HepG2 (cell line): ENCODE results near the gene NIPSNAP3A. TPM values are rescaled to one million over a fixed set of nuclear protein-coding genes. Genes with fewer than 3 reads are reported as not detected.

Source experiments
- AGO2 ChIP-seq: fragments of 200-400 bp; formaldehyde crosslinking; optimal IDR thresholded peaks from 2 replicates; pipeline ENCODE3; 2017; ENCODE audit warnings: mild to moderate bottlenecking, low read depth, low read length, moderate library complexity
- AHR ChIP-seq: IDR thresholded peaks from 2 replicates; pipeline ENCODE4 v1.6.1; 2018; ENCODE audit warnings: missing genetic modification reagents, missing compliant biosample characterization
- FOXM1 ChIP-seq: sonication (generic); formaldehyde crosslinking; IDR thresholded peaks from 2 replicates; pipeline ENCODE4 v1.5.0; 2020; ENCODE audit warnings: missing genetic modification reagents
- HNF4G ChIP-seq, 2 experiments: sonication (generic) in 1 of 2; formaldehyde crosslinking in 1 of 2; IDR thresholded peaks; 2 replicates each; pipeline versions ENCODE4 v1.4.0 to v1.6.1; 2011 to 2020; ENCODE audit warnings: borderline replicate concordance in 2 of 2, low read depth in 2 of 2, mild to moderate bottlenecking in 2 of 2, low read length in 1 of 2, missing genetic modification reagents in 1 of 2, moderate library complexity in 1 of 2
- MYNN ChIP-seq: sonication (generic); formaldehyde crosslinking; IDR thresholded peaks from 2 replicates; pipeline ENCODE4 v1.4.0; 2020; ENCODE audit warnings: mild to moderate bottlenecking, low read depth, missing genetic modification reagents
- PHF20 ChIP-seq: sonication (generic); formaldehyde crosslinking; IDR thresholded peaks from 2 replicates; pipeline ENCODE4 v1.5.0; 2020; ENCODE audit warnings: mild to moderate bottlenecking, missing genetic modification reagents
- RELA ChIP-seq: sonication (generic); formaldehyde crosslinking; IDR thresholded peaks from 2 replicates; pipeline ENCODE4 v1.4.0; 2020; ENCODE audit warnings: missing genetic modification reagents
- SALL1 ChIP-seq: sonication (generic); formaldehyde crosslinking; IDR thresholded peaks from 2 replicates; pipeline ENCODE4 v1.8.0; 2022; ENCODE audit warnings: mild to moderate bottlenecking, missing genetic modification reagents
- SAP130 ChIP-seq: IDR thresholded peaks from 2 replicates; pipeline ENCODE4 v1.6.1; 2016; ENCODE audit warnings: low read depth
- SMAD1 ChIP-seq: sonication (generic); formaldehyde crosslinking; IDR thresholded peaks from 2 replicates; pipeline ENCODE4 v1.4.0; 2020; ENCODE audit warnings: missing genetic modification reagents, low read depth, mild to moderate bottlenecking, borderline replicate concordance
- ZFX ChIP-seq: sonication (generic); formaldehyde crosslinking; IDR thresholded peaks from 2 replicates; pipeline ENCODE4 v1.4.0; 2020; ENCODE audit warnings: mild to moderate bottlenecking, low read depth, missing genetic modification reagents, moderate library complexity
- ZKSCAN1 ChIP-seq: fragments of 150-350 bp; IDR thresholded peaks from 2 replicates; pipeline ENCODE4 v1.6.1; 2014; ENCODE audit warnings: low read length
- ZNF430 ChIP-seq: sonication (generic); formaldehyde crosslinking; IDR thresholded peaks from 2 replicates; pipeline ENCODE4 v1.9.0; 2021; ENCODE audit warnings: mild to moderate bottlenecking, missing genetic modification reagents
- ZNF563 ChIP-seq: sonication (generic); formaldehyde crosslinking; IDR thresholded peaks from 2 replicates; pipeline ENCODE4 v1.8.0; 2022; ENCODE audit warnings: mild to moderate bottlenecking, moderate library complexity, missing genetic modification reagents
- ZNF775 ChIP-seq: sonication (generic); formaldehyde crosslinking; IDR thresholded peaks from 2 replicates; pipeline ENCODE4 v1.4.0; 2020; ENCODE audit warnings: missing genetic modification reagents, mild to moderate bottlenecking, moderate library complexity, borderline replicate concordance
- polyA plus RNA-seq, 8 experiments: library from polyadenylated mRNA; depleted of rRNA in 3 of 8; stranded (reverse) in 7 of 8; unstranded in 1 of 8; fragments of >200 nt; fragmentation: Illumina TruSeq in 4 of 8; extraction: Trizol in 4 of 8; gene quantifications; 2 replicates each; pipeline versions ENCODE4 v1.2.1 to v1.2.3, GENCODE V29; 2011 to 2016; ENCODE audit warnings: low read depth in 4 of 8, missing spikeins in 1 of 8, mixed read lengths in 1 of 8; ENCODE audit not compliant: insufficient read depth in 1 of 8
- total RNA-seq, 5 experiments: library from RNA; depleted of rRNA; stranded (reverse); fragments of >200 nt; fragmentation: Illumina TruSeq; extraction: Trizol; gene quantifications; 2 replicates each; pipeline ENCODE4 v1.2.3, GENCODE V29; 2016; ENCODE audit warnings: low read depth in 1 of 5
- TF ChIP-seq, protein P1 (sequence below): sonication (generic); formaldehyde crosslinking; IDR thresholded peaks from 2 replicates; pipeline ENCODE4 v1.4.0; 2020; ENCODE audit warnings: missing genetic modification reagents, mild to moderate bottlenecking, borderline replicate concordance
- TF ChIP-seq, protein P2 (sequence below): sonication (generic); formaldehyde crosslinking; IDR thresholded peaks from 2 replicates; pipeline ENCODE4 v1.4.0; 2020; ENCODE audit warnings: mild to moderate bottlenecking, missing genetic modification reagents

The NIPSNAP3A gene
- total and polyA plus RNA-seq, 2 of the 13 experiments (the other 11 are each of a cell fraction or from before 2014, with no cell fraction given): 13.7 to 14.6 TPM

DNA sequence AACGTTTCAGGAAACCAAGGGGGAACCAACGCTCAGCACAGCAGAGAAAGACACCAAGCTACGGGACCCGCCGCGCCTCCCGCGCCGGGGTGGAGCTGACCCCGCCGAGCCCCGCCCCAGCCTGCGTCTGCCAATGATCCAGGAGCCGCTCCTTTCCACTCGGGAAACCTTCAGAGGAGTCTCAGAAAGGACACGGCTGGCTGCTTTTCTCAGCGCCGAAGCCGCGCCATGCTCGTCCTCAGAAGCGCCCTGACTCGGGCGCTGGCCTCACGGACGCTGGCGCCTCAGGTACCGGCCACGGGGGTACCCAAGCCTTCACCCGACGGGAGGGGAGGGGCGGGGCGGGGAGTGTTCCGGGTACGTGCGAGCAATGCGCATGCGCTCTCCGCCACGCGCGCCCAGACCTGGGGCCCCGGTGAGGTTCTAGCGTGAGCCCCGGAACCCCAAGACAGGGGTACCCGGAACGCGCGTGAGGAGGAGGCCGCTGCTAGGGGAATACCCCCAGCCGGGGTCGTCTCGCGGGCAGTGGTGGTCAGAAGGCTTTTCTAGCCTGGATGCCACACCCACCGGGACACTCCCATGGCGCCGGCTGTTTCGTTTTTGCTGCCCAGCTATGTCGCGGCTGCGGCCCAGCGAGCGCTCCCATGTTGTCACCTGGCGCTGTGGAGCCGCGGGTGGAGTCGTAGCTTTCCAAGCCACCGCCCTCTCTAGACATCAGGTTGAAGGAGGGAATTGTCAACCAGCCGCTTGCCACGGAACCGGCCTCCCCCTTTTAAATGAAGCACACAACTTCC is at the start of gene NIPSNAP3A (continued):
- TF ChIP-seq SAP130 (peak; percentile 75), ZNF775 (CRISPR knock-in tag) (no peak), RELA (CRISPR knock-in tag) (no peak), AHR (peak; percentile 76; the same call in 1 of the 2 replicates), ZNF430 (peak; percentile 47; the same call in 1 of the 2 replicates), ZKSCAN1 (no peak), AGO2 (peak; percentile 49), MYNN (CRISPR knock-in tag) (no peak), HNF4G (IDR thresholded peaks at IDR 0.05; ENCODE audit: borderline replicate concordance, low read depth, low read length) (0 out of 2 replicates have a peak, but pooled peaks have one; percentile 4), HNF4G (CRISPR knock-in tag; IDR thresholded peaks at IDR 0.05; ENCODE audit: borderline replicate concordance, low read depth) (no peak; the same call in 1 of the 2 replicates), ZNF563 (CRISPR knock-in tag) (peak; percentile 53; the same call in 1 of the 2 replicates), FOXM1 (CRISPR knock-in tag) (no peak), ZFX (CRISPR knock-in tag) (peak; percentile 85), PHF20 (CRISPR knock-in tag) (peak; percentile 59), SMAD1 (CRISPR knock-in tag) (no peak), SALL1 (CRISPR knock-in tag) (peak; percentile 58; the same call in 1 of the 2 replicates)
- TF ChIP-seq, protein P1, sequence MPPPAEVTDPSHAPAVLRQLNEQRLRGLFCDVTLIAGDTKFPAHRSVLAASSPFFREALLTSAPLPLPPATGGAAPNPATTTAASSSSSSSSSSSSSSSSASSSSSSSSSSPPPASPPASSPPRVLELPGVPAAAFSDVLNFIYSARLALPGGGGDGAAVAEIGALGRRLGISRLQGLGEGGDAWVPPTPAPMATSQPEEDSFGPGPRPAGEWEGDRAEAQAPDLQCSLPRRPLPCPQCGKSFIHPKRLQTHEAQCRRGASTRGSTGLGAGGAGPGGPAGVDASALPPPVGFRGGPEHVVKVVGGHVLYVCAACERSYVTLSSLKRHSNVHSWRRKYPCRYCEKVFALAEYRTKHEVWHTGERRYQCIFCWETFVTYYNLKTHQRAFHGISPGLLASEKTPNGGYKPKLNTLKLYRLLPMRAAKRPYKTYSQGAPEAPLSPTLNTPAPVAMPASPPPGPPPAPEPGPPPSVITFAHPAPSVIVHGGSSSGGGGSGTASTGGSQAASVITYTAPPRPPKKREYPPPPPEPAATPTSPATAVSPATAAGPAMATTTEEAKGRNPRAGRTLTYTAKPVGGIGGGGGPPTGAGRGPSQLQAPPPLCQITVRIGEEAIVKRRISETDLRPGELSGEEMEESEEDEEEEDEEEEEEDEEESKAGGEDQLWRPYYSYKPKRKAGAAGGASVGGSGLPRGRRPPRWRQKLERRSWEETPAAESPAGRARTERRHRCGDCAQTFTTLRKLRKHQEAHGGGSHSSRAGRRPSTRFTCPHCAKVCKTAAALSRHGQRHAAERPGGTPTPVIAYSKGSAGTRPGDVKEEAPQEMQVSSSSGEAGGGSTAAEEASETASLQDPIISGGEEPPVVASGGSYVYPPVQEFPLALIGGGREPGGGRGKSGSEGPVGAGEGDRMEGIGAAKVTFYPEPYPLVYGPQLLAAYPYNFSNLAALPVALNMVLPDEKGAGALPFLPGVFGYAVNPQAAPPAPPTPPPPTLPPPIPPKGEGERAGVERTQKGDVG: 0 out of 2 replicates have a peak, but pooled peaks have one; percentile 68
- TF ChIP-seq, protein P2, sequence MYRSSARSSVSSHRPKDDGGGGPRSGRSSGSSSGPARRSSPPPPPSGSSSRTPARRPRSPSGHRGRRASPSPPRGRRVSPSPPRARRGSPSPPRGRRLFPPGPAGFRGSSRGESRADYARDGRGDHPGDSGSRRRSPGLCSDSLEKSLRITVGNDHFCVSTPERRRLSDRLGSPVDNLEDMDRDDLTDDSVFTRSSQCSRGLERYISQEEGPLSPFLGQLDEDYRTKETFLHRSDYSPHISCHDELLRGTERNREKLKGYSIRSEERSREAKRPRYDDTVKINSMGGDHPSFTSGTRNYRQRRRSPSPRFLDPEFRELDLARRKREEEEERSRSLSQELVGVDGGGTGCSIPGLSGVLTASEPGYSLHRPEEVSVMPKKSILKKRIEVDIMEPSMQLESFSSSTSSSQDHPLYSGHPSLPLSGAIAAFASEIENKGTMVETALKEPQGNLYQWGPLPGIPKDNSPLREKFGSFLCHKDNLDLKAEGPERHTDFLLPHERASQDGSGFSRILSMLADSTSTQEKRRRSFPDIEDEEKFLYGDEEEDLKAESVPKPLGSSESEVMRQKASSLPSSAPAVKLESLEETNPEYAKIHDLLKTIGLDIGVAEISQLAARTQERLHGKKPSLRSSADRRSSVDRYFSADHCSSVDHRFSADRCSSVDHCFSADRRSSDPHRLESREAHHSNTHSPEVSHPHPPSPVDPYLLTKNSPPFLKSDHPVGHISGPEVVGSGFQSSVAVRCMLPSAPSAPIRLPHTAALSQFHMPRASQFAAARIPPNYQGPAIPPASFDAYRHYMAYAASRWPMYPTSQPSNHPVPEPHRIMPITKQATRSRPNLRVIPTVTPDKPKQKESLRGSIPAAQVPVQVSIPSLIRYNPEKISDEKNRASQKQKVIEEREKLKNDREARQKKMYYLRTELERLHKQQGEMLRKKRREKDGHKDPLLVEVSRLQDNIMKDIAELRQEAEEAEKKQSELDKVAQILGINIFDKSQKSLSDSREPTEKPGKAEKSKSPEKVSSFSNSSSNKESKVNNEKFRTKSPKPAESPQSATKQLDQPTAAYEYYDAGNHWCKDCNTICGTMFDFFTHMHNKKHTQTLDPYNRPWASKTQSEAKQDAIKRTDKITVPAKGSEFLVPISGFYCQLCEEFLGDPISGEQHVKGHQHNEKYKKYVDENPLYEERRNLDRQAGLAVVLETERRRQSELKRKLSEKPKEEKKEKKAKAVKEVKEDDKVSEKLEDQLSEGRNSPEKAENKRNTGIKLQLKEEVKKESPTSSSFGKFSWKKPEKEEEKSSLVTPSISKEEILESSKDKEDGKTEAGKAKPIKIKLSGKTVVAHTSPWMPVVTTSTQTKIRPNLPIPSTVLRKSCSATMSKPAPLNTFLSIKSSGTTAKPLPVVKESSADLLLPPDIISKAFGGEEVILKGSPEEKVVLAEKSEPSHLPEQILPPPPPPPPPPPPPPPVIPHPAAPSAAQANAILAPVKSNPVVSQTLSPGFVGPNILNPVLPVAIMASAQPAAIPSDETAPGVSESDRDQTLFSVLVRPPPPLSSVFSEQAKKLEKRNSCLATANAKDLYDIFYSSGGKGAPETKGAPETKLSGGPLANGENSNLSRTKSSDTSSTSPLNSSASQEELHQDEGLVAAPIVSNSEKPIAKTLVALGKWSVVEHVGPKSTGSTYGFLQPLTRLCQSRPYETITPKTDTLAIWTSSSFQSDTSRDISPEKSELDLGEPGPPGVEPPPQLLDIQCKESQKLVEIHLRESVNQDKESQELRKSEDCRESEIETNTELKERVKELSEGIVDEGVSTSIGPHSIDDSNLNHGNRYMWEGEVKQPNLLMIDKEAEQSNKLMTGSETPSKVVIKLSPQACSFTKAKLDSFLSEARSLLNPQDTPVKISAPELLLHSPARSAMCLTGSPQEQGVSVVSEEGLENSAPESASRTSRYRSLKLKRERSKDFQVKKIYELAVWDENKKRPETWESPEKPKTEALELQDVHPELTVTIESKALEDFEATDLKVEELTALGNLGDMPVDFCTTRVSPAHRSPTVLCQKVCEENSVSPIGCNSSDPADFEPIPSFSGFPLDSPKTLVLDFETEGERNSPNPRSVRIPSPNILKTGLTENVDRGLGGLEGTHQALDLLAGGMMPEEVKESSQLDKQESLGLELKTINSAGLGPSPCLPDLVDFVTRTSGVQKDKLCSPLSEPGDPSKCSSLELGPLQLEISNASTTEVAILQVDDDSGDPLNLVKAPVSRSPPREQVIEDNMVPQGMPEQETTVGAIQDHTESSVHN (CRISPR knock-in tag): no peak
